NCI-H187 treated with DMSO at 0.1 percent for 48 hours (cell line): ENCODE measurements around the gene GAGE1.
"Not testable (repeated sequence)": the region's sequence is repeated elsewhere in the genome, so short reads cannot be mapped to it uniquely, and the experiment has no call there.

ENCODE experiments used
- DNase-seq: peaks from one replicate; lab custom pipeline; 2025; lab: John Stamatoyannopoulos, UW

Gene GAGE1, protein sequence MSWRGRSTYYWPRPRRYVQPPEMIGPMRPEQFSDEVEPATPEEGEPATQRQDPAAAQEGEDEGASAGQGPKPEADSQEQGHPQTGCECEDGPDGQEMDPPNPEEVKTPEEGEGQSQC

DNA sequence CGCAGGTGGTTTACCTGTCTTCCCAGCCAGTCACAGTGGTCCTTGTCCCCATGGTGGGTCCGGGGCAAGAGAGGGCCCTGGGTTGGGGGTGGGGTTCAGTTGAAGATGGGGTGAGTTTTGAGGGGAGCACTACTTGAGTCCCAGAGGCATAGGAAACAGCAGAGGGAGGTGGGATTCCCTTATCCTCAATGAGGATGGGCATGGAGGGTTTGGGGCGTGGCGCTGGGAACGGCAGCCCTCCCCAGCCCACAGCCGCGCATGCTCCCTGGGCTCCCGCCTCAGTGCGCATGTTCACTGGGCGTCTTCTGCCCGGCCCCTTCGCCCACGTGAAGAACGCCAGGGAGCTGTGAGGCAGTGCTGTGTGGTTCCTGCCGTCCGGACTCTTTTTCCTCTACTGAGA, at the start of gene GAGE1:
TSS of gene GAGE1 (plus strand) at position 301 of the 400 bp plus-strand sequence. CDS start 1,155 bp downstream, outside the sequence.
- not testable (repeated sequence) for DNase-seq

DNA sequence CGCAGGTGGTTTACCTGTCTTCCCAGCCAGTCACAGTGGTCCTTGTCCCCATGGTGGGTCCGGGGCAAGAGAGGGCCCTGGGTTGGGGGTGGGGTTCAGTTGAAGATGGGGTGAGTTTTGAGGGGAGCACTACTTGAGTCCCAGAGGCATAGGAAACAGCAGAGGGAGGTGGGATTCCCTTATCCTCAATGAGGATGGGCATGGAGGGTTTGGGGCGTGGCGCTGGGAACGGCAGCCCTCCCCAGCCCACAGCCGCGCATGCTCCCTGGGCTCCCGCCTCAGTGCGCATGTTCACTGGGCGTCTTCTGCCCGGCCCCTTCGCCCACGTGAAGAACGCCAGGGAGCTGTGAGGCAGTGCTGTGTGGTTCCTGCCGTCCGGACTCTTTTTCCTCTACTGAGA, 47.8 kb upstream of the GAGE1 start, which contains the start of gene GAGE12E:
TSS of gene GAGE12E (plus strand) at position 301 of the 400 bp plus-strand sequence. CDS start 1,155 bp downstream, outside the sequence.
- not testable (repeated sequence) for DNase-seq

DNA sequence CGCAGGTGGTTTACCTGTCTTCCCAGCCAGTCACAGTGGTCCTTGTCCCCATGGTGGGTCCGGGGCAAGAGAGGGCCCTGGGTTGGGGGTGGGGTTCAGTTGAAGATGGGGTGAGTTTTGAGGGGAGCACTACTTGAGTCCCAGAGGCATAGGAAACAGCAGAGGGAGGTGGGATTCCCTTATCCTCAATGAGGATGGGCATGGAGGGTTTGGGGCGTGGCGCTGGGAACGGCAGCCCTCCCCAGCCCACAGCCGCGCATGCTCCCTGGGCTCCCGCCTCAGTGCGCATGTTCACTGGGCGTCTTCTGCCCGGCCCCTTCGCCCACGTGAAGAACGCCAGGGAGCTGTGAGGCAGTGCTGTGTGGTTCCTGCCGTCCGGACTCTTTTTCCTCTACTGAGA, 38.3 kb upstream of the GAGE1 start, which contains the start of gene GAGE12F:
TSS of gene GAGE12F (plus strand) at position 301 of the 400 bp plus-strand sequence. CDS start 1,155 bp downstream, outside the sequence.
- DNase-seq = not testable (repeated sequence)

DNA sequence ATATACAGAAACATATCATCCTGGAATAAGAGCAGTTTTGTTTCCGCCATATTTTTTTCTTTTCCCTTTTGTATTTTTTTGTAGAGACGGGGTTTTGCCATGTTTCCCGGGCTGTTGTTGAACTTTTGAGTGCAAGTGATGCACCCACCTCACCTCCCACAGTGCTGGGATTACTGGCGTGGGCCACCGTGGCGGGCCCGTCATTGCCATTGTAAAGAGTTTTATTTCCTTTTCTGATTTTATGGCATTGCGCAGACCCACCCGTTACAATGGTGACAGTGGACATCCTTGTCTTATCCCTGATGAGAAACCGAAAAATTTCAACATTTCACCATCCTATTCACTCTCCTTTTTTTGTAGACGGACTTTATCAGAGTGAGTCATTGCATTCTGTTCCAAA, 30.1 kb upstream of the GAGE1 start:
- not testable (repeated sequence) for DNase-seq

DNA sequence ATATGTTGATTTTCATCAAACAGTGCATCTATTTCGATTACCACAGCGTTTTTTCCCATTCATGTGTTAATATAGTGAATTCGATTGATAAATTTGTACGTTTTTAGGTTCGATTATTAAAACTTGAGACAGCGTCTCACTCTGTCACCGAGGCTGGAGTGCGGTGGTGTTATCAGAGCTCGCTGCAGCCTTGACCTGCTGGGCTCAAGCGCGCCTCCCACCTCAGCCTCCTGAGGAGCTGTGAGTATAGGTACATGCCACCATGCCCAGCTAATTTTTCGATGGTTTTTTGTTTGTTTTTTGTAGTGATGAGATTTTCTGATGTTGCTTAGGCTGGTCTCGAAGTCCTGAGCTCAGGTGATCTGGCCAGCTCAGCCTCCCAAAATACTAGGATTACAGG, 29.7 kb upstream of the GAGE1 start:
- DNase-seq = not testable (repeated sequence)

DNA sequence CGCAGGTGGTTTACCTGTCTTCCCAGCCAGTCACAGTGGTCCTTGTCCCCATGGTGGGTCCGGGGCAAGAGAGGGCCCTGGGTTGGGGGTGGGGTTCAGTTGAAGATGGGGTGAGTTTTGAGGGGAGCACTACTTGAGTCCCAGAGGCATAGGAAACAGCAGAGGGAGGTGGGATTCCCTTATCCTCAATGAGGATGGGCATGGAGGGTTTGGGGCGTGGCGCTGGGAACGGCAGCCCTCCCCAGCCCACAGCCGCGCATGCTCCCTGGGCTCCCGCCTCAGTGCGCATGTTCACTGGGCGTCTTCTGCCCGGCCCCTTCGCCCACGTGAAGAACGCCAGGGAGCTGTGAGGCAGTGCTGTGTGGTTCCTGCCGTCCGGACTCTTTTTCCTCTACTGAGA, 28.7 kb upstream of the GAGE1 start, which contains the start of gene GAGE12G:
TSS of gene GAGE12G (plus strand) at position 301 of the 400 bp plus-strand sequence. CDS start 1,155 bp downstream, outside the sequence.
- DNase-seq = not testable (repeated sequence)

DNA sequence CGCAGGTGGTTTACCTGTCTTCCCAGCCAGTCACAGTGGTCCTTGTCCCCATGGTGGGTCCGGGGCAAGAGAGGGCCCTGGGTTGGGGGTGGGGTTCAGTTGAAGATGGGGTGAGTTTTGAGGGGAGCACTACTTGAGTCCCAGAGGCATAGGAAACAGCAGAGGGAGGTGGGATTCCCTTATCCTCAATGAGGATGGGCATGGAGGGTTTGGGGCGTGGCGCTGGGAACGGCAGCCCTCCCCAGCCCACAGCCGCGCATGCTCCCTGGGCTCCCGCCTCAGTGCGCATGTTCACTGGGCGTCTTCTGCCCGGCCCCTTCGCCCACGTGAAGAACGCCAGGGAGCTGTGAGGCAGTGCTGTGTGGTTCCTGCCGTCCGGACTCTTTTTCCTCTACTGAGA, 19.2 kb upstream of the GAGE1 start, which contains the start of gene GAGE12H:
TSS of gene GAGE12H (plus strand) at position 301 of the 400 bp plus-strand sequence. CDS start 1,155 bp downstream, outside the sequence.
- DNase-seq = not testable (repeated sequence)

DNA sequence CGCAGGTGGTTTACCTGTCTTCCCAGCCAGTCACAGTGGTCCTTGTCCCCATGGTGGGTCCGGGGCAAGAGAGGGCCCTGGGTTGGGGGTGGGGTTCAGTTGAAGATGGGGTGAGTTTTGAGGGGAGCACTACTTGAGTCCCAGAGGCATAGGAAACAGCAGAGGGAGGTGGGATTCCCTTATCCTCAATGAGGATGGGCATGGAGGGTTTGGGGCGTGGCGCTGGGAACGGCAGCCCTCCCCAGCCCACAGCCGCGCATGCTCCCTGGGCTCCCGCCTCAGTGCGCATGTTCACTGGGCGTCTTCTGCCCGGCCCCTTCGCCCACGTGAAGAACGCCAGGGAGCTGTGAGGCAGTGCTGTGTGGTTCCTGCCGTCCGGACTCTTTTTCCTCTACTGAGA, 9.6 kb upstream of the GAGE1 start, which contains the start of gene GAGE2A:
TSS of gene GAGE2A (plus strand) at position 301 of the 400 bp plus-strand sequence. CDS start 1,155 bp downstream, outside the sequence.
- not testable (repeated sequence) for DNase-seq

DNA sequence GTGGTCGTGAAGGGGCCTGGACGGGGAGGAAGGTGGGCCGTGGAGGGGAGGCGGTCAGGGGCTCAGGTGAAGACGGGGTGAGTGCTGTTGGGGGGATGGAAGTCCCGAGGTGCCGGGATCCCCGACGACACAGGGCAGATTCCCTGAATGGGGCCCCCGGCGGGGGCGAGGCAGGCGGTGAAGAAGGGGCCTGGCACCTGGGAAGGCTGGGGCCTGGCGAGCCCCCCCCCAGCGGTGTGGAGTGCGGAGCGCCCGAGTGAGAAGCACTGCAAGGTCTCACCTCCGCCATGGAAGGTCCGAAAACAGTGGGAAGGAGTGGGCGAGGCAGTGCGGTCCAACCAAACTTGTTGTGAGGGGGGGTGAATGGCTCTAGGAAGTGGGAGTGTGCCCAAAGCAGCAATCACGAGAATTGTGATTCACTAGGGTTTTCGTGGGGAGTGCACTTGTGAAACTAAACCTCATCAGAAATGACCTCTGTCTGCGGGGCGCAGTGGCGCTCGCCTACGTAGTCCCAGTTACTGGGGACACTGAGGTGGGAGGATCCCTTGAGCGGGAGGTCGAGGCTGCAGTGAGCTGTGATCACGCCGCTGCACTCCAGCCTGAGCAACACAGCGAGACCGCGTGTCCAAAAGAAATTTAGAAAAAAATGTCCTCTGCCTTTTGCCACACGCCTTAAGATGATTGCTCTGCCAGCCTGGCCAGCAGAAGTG, 8.9 kb upstream of the GAGE1 start:
- DNase-seq = not testable (repeated sequence)

DNA sequence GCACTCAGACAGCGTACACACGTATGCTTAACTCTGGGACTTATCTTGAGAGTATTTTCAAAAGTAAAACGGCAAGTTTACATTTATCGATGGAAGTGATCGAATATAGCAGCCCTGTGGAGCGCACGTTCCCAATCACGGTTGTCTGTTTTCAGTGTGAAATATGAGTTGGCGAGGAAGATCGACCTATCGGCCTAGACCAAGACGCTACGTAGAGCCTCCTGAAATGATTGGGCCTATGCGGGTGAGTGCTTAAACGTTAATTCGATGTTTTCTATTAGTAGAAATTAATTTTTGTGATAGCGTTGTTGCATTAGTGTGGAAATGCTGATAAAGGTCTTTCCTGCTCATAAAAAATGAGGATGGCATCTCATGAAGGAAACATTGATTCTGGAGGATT, 8.3 kb upstream of the GAGE1 start:
- DNase-seq = not testable (repeated sequence)

DNA sequence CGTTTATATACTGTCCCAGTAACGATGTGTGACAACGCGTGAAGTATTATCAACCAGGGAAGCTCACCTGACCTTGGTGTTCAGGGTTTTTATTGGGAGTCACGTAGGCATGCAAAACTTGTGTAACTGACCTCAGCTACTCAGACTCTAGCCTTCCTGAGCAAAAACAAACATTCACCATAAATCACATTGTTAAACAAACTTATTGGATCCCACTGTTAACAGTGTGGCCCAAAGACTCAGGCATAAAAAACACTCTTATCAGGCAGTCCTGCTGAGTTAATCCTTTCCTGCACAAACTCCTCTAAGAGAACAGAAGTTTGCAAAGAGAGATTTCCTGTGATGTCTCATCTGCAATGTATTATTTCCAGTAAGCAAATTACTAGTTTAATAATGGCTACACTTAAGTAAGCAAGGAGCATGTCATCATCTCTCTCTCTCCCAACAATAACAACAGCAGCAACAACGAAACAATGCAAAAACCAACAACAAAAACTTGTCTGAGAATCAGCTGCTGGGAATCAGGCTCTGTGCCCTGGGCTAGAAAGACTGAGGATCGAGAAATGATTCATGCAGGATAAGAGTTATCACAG, 12.0 kb downstream of the GAGE1 start:
- no peak for DNase-seq

DNA sequence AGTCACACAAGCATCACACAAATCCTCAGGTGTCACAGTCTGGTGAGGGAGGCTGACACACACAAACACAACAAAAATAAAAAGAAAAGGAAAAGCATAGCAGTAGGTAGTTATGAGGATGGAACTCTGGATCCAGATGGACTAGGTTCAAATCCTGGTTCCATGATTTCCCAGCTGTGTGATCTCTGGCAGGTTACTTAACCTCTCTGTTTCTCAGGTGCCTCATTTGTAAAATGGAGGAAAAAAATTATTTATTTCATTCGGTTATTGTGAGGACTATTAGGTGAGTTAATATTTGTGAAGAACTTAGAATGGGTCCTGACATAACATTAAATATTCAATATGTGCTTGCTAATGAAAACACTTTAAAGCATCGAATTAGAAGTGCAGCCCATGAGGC, 19.8 kb downstream of the GAGE1 start:
- no peak for DNase-seq

DNA sequence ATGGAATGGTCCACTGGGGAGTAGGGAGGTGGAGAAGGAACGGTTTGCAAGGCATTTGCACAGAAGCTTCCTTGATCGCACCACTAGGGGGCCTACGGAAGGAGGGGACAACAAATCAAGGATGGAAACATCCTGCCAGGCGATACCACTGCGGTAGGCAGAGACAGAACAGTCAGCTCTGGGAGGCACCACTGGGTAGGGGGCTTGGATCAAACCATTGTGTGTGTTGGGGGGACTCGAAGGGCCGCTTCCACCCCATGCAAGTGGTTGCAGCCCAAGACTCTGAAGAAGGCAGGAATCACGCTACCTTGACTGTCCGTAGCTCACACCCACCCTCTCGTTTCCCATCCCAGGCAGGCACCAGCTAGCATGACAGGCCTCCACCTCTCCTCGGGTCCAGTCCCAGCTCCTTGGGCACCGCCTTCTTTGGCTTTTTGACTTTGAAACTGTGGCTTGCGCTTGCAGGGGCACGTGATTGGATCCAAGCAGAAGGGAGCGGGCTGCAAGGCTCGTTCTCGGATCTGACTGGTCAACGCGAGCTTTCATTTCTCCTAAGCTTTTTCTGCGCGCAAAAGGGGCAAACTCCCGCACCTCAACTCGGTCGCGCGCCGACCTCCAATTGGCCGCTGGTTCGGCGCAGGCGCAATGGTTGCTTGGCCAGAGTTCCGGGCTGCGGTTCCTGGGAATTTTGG, 28.4 kb downstream of the GAGE1 start:
- DNase-seq = no peak

DNA sequence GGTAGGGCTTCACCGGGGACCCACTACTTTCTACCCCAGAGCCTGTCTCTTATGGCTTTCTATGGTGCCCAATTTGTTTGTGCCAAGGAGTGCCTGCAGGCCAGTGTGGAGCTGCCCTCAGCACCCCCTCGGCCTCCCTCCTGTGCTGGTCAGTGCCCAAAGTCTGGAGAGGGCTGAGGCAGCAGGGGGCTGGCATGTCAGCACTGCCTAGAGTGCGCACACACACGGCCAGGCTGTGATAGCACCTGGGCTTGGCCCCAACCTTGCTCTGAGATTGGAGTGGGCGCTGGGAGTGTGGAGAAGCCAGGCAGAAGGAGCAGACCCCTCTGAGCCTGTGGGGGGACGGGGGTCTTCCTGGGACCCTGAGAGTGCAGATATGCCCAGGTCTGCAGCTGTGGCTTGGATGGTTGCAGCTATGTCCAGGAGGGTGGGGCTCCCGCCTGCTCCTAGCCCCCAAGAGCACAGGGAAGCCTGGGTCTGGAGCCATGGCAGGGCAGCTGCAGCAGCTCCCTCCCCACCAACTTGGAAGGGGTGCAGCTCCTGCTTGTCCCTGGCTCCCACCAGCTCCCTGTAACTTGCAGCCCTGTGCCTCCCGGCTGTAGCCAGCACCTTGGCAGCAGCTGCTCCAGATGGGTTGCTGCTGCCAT, 46.3 kb downstream of the GAGE1 start:
- no peak for DNase-seq

DNA sequence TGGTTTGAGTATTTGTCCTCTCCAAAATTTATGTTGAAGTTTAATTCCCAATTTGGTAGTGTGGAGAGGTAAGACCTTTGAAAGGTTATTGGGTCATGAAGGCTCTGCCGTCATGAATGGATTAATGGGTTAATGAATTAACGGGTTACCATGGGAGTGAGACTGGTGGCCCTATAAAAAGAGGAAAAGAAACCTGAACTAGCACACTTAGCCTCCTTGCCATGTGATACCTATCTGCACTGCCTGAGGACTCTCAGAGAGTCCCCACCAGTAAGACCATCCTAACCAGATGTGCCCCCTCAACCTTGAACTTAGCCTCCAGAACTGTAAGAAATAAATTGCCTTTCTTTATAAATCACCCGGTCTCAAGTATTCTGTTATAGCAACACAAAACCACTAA, 57.7 kb downstream of the GAGE1 start:
- DNase-seq = no peak
